HG03196 (cell line): ENCODE results near the gene OR2A14.
"Not testable (repeated sequence)": the region's sequence is repeated elsewhere in the genome, so short reads cannot be mapped to it uniquely, and the experiment has no call there.

ENCODE experiments used
- ATAC-seq: cut with Tn5 transposase; IDR thresholded peaks from one replicate; pipeline ENCODE4 v1.9.1; 2021; ENCODE audit not compliant: unreplicated experiment

The OR2A14 gene

GRCh38 chr7:144148224-144148827 lies 25.4 kb downstream of the OR2A14 start:
- no peak for ATAC-seq

- ATAC-seq, result no peak
Measured at GRCh38 chr7:144158861-144159260, 35.9 kb downstream of the OR2A14 start.

GRCh38 chr7:144164784-144165183 lies 41.8 kb downstream of the OR2A14 start:
- ATAC-seq, result no peak

- ATAC-seq, result not testable (repeated sequence)
Measured at GRCh38 chr7:144171594-144172350, 48.8 kb downstream of the OR2A14 start.

- ATAC-seq, result no peak
Measured at GRCh38 chr7:144174613-144175012, 51.6 kb downstream of the OR2A14 start.

- ATAC-seq, result peak; percentile 91
Measured at GRCh38 chr7:144178380-144179164, 55.6 kb downstream of the OR2A14 start.

GRCh38 chr7:144179165-144179479 lies 56.1 kb downstream of the OR2A14 start:
- ATAC-seq, result not testable (repeated sequence)
